ENCODE results near the gene SYNE1.

DNA sequence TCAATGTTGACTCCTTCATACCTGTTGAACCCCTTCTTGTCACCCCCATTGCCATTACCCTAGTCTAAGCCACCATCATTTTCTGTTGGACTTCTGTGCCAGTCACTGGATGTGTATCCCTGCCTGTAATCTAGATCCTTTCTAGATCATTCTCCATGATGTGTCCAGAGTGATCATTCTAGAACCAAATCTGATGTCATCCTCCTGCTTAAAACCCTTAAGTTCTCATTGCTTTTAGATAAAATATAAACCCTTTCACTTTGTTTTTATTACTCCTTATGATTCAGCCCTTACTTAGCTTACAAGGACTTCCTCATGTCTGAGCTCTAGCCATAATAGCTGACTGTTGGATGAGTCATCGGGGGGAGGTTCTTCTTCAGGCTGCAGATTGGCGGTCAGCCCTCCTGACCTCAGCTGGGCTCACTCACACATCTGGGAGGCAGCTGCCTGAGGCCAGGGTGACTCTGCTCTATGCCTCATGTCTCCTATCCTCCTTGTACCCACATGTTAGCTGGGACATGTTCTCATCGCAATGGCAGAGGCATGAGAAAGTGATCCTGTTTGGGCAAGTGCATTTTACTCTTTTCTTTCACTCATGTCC lies 542.1 kb downstream of the SYNE1 start:
- TF ChIP-seq, protein P1, sequence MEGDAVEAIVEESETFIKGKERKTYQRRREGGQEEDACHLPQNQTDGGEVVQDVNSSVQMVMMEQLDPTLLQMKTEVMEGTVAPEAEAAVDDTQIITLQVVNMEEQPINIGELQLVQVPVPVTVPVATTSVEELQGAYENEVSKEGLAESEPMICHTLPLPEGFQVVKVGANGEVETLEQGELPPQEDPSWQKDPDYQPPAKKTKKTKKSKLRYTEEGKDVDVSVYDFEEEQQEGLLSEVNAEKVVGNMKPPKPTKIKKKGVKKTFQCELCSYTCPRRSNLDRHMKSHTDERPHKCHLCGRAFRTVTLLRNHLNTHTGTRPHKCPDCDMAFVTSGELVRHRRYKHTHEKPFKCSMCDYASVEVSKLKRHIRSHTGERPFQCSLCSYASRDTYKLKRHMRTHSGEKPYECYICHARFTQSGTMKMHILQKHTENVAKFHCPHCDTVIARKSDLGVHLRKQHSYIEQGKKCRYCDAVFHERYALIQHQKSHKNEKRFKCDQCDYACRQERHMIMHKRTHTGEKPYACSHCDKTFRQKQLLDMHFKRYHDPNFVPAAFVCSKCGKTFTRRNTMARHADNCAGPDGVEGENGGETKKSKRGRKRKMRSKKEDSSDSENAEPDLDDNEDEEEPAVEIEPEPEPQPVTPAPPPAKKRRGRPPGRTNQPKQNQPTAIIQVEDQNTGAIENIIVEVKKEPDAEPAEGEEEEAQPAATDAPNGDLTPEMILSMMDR (IDR thresholded peaks at IDR 0.05): no peak
- TF ChIP-seq POLR2AphosphoS5 (IDR thresholded peaks at IDR 0.05) (peak in 1 of 3 donors; percentile 32), EP300 (IDR thresholded peaks at IDR 0.05) (no peak), POLR2A (IDR thresholded peaks at IDR 0.05) (no peak)
